ENCODE results near the gene SOX10. TPM values are rescaled to one million over a fixed set of nuclear protein-coding genes. Genes with fewer than 3 reads are reported as not detected.

SOX10 gene
- total and polyA plus RNA-seq, 2 of the 13 experiments (the other 11 are each of a cell fraction or from before 2014, with no cell fraction given), result not detected

DNA sequence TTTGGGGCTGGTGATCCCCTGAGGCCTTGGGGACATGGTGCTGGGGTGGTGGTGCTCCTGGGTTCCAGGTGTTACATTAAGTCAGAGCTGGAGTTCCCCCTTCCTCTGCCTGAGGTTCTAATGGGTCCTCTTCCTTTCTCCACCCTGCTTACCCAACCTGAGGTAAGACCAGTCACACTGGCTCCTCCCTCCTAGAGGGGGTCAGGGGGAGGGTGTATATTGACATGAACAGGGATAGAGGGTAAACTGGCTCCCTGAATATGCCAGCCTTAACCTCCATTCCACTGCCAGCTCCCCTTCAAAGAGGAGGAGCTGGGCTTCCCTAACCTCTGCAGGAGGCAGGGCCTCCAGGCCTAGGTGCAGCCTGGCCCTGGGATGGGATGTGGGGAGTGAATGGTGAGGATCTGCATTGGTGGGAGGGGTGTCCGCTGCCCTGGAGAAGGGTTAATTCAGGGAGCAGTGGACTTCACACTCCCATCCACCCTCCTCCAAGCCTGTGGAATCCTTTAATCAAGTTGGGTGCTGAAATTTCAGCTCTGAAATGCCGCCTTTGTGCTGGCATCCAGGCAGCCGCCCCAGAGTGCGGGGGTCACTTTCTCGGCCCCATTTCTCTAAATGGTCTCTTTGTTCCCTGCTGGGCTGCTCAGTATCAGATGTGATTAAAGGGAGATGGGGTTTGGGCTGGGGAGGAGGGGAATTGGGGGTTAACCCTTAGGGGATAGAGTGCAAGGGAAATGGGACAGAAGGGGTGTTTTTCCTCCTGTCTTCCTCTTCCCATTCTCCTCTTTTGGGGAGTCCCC, 15.7 kb downstream of the SOX10 start (continued):
- TF ChIP-seq ATM (IDR thresholded peaks at IDR 0.05; ENCODE audit: borderline replicate concordance) (no peak), CC2D1A (CRISPR knock-in tag; IDR thresholded peaks at IDR 0.05) (no peak), NFYB (CRISPR knock-in tag; IDR thresholded peaks at IDR 0.05) (no peak), RORA (CRISPR knock-in tag; IDR thresholded peaks at IDR 0.05) (no peak), ZNF136 (CRISPR knock-in tag; IDR thresholded peaks at IDR 0.05; ENCODE audit: low read depth) (no peak), TFAP4 (IDR thresholded peaks at IDR 0.05; ENCODE audit: borderline replicate concordance, low read depth) (0 out of 2 replicates have a peak, but pooled peaks have one; percentile 21), ZNF737 (CRISPR knock-in tag; IDR thresholded peaks at IDR 0.05; ENCODE audit: borderline replicate concordance) (no peak), ASH2L (IDR thresholded peaks at IDR 0.05; ENCODE audit: insufficient read length, low read depth, low read length) (no peak), EP300 (IDR thresholded peaks at IDR 0.05; ENCODE audit: low read depth in 2 of 2, low read length in 2 of 2) (peak; percentile 41 to 81; a peak in 2 of 4 replicates), EP300 (CRISPR knock-in tag; IDR thresholded peaks at IDR 0.05; ENCODE audit: borderline replicate concordance) (no peak), SOX5 (CRISPR knock-in tag; IDR thresholded peaks at IDR 0.05; ENCODE audit: borderline replicate concordance) (no peak; the same call in 1 of the 2 replicates), MBNL3 (CRISPR knock-in tag; conservative IDR thresholded peaks at IDR 0.05) (no peak), ZBTB4 (CRISPR knock-in tag; IDR thresholded peaks at IDR 0.05; ENCODE audit: borderline replicate concordance) (no peak), ZBTB3 (CRISPR knock-in tag; IDR thresholded peaks at IDR 0.05; ENCODE audit: borderline replicate concordance, low read depth) (no peak), SETDB1 (CRISPR knock-in tag; IDR thresholded peaks at IDR 0.05; ENCODE audit: borderline replicate concordance) (no peak)
- TF ChIP-seq, protein P1, sequence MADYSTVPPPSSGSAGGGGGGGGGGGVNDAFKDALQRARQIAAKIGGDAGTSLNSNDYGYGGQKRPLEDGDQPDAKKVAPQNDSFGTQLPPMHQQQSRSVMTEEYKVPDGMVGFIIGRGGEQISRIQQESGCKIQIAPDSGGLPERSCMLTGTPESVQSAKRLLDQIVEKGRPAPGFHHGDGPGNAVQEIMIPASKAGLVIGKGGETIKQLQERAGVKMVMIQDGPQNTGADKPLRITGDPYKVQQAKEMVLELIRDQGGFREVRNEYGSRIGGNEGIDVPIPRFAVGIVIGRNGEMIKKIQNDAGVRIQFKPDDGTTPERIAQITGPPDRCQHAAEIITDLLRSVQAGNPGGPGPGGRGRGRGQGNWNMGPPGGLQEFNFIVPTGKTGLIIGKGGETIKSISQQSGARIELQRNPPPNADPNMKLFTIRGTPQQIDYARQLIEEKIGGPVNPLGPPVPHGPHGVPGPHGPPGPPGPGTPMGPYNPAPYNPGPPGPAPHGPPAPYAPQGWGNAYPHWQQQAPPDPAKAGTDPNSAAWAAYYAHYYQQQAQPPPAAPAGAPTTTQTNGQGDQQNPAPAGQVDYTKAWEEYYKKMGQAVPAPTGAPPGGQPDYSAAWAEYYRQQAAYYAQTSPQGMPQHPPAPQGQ (CRISPR knock-in tag; IDR thresholded peaks at IDR 0.05; ENCODE audit: borderline replicate concordance), result no peak
- TF ChIP-seq, protein P2, sequence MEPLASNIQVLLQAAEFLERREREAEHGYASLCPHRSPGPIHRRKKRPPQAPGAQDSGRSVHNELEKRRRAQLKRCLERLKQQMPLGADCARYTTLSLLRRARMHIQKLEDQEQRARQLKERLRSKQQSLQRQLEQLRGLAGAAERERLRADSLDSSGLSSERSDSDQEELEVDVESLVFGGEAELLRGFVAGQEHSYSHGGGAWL (CRISPR knock-in tag; IDR thresholded peaks at IDR 0.05), result no peak
- TF ChIP-seq, protein P3, sequence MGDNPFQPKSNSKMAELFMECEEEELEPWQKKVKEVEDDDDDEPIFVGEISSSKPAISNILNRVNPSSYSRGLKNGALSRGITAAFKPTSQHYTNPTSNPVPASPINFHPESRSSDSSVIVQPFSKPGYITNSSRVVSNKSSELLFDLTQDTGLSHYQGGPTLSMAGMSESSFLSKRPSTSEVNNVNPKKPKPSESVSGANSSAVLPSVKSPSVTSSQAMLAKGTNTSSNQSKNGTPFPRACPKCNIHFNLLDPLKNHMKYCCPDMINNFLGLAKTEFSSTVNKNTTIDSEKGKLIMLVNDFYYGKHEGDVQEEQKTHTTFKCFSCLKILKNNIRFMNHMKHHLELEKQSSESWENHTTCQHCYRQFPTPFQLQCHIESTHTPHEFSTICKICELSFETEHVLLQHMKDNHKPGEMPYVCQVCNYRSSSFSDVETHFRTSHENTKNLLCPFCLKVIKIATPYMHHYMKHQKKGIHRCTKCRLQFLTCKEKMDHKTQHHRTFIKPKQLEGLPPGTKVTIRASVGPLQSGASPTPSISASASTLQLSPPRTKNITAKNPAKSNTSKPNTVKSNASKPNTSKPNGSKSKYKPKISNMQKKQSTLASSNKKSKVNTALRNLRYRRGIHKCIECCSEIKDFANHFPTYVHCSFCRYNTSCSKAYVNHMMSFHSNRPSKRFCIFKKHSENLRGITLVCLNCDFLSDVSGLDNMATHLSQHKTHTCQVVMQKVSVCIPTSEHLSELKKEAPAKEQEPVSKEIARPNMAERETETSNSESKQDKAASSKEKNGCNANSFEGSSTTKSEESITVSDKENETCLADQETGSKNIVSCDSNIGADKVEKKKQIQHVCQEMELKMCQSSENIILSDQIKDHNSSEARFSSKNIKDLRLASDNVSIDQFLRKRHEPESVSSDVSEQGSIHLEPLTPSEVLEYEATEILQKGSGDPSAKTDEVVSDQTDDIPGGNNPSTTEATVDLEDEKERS (CRISPR knock-in tag; IDR thresholded peaks at IDR 0.05), result no peak

Data from HepG2 (cell line).